H1 (cell line): Measurements from ENCODE around the gene NOS1AP. TPM values are rescaled to one million over a fixed set of nuclear protein-coding genes. Genes with fewer than 3 reads are reported as not detected.

Experiments
- CTCF ChIA-PET: fragments of 300-600 bp; sonication (Branson Sonifier 250); formaldehyde crosslinking; loops from one replicate; lab custom pipeline; 2021; ENCODE audit not compliant: partially characterized antibody; lab: Charles Lee
- POLR2A ChIA-PET: fragments of 300-600 bp; sonication (Branson Sonifier 250); formaldehyde crosslinking; loops from one replicate; lab custom pipeline; 2021; ENCODE audit warnings: inconsistent platforms; ENCODE audit not compliant: partially characterized antibody; lab: Charles Lee
- DNase-seq, 2 experiments: peaks; one replicate each; pipeline versions ENCODE4 v3.0.0 to v3.0.0-alpha.2; 2010 to 2022; ENCODE audit warnings: low spot score in 2 of 2, low read depth in 1 of 2, mixed read lengths in 1 of 2
- FAIRE-seq: peaks from 2 replicates; lab custom pipeline; 2011; peaks lifted over from hg19 to GRCh38; lab: Jason Lieb, UNC
- H2AFZ ChIP-seq: 2 replicates; pipeline ENCODE4 v1.8.1; 2012; ENCODE audit warnings: low read length, inconsistent platforms
- H2AK5ac ChIP-seq: 2 replicates; pipeline ENCODE4 v1.6.1; 2013; ENCODE audit warnings: low read depth, low read length
- H2BK120ac ChIP-seq: replicated peaks from 2 replicates; pipeline ENCODE3; 2013; ENCODE audit warnings: low read depth, low read length, inconsistent platforms
- H2BK12ac ChIP-seq: 2 replicates; pipeline ENCODE4 v1.6.1; 2013; ENCODE audit warnings: low read depth, low read length
- H2BK15ac ChIP-seq: 2 replicates; pipeline ENCODE4 v1.6.1; 2013; ENCODE audit warnings: low read length
- H2BK20ac ChIP-seq: 2 replicates; pipeline ENCODE4 v1.6.1; 2013; ENCODE audit warnings: low read length
- H2BK5ac ChIP-seq: 2 replicates; pipeline ENCODE4 v1.6.1; 2013; ENCODE audit warnings: low read depth, low read length
- H3K14ac ChIP-seq: 2 replicates; pipeline ENCODE4 v1.6.1; 2013; ENCODE audit warnings: inconsistent platforms; ENCODE audit not compliant: insufficient read length
- H3K18ac ChIP-seq: 2 replicates; pipeline ENCODE4 v1.6.1; 2013; ENCODE audit warnings: low read length; ENCODE audit errors: extremely low read depth
- H3K23ac ChIP-seq: 2 replicates; pipeline ENCODE4 v1.6.1; 2013; ENCODE audit warnings: inconsistent platforms; ENCODE audit not compliant: insufficient read length
- H3K23me2 ChIP-seq: 2 replicates; pipeline ENCODE4 v1.6.1; 2013; ENCODE audit warnings: low read depth, low read length
- H3K27ac ChIP-seq: 2 replicates; pipeline ENCODE4 v1.6.1; 2011; ENCODE audit warnings: low read depth, low read length, inconsistent platforms
- H3K27me3 ChIP-seq, 4 experiments: replicated peaks in 1 of 4; 1 replicate in 1 of 4; 2 replicates in 3 of 4; pipeline versions ENCODE4 v1.6.1 to v1.8.1; 2011 to 2013; ENCODE audit warnings: low read length in 3 of 4, mild to moderate bottlenecking in 3 of 4, inconsistent platforms in 2 of 4, mixed read lengths in 2 of 4, moderate library complexity in 1 of 4; ENCODE audit not compliant: control insufficient read depth in 3 of 4, insufficient read depth in 3 of 4; ENCODE audit errors: extremely low read depth in 1 of 4
- H3K36me3 ChIP-seq, 4 experiments: 2 replicates each; pipeline versions ENCODE4 v1.6.1 to v1.8.1; 2011 to 2013; ENCODE audit warnings: mild to moderate bottlenecking in 4 of 4, low read length in 3 of 4, moderate library complexity in 2 of 4, control low read depth in 1 of 4, inconsistent platforms in 1 of 4; ENCODE audit not compliant: insufficient read depth in 4 of 4, control insufficient read depth in 2 of 4
- H3K4ac ChIP-seq: replicated peaks from 2 replicates; pipeline ENCODE3; 2013; ENCODE audit warnings: low read length, low read depth, mixed read lengths, inconsistent platforms; ENCODE audit not compliant: insufficient read length
- H3K4me1 ChIP-seq, 4 experiments: replicated peaks in 1 of 4; 1 replicate in 1 of 4; 2 replicates in 3 of 4; pipeline versions ENCODE4 v1.6.1 to v1.8.1; 2011 to 2013; ENCODE audit warnings: low read length in 3 of 4, inconsistent platforms in 2 of 4, mixed read lengths in 1 of 4; ENCODE audit not compliant: insufficient read depth in 4 of 4, control insufficient read depth in 3 of 4
- H3K4me2 ChIP-seq, 2 experiments: 2 replicates each; pipeline versions ENCODE4 v1.6.1 to v1.8.1; 2011 to 2013; ENCODE audit warnings: low read depth in 2 of 2, low read length in 2 of 2, control low read depth in 1 of 2, inconsistent platforms in 1 of 2, mild to moderate bottlenecking in 1 of 2; ENCODE audit not compliant: insufficient read depth in 1 of 2
- H3K4me3 ChIP-seq, 4 experiments: fragments of 200-600, 300-600 bp in 1 of 4; sonication (generic), shearing (Covaris generic), sonication (Bioruptor Twin) in 1 of 4; 2 replicates each; pipeline versions ENCODE4 v1.5.1 to v1.8.1; 2011 to 2016; ENCODE audit warnings: low read length in 4 of 4, low read depth in 3 of 4, control low read depth in 2 of 4, inconsistent platforms in 2 of 4, mild to moderate bottlenecking in 2 of 4, mixed read lengths in 1 of 4, moderate library complexity in 1 of 4; ENCODE audit not compliant: insufficient read depth in 2 of 4; ENCODE audit errors: extremely low read depth in 1 of 4
- H3K56ac ChIP-seq: replicated peaks from 2 replicates; pipeline ENCODE3; 2013; ENCODE audit warnings: low read depth, mild to moderate bottlenecking, mixed read lengths, low read length, inconsistent platforms; ENCODE audit not compliant: insufficient read length
- H3K79me1 ChIP-seq: 2 replicates; pipeline ENCODE4 v1.6.1; 2013; ENCODE audit warnings: low read depth, low read length, control low read depth
- H3K79me2 ChIP-seq, 2 experiments: 2 replicates each; pipeline versions ENCODE4 v1.6.1 to v1.8.1; 2012 to 2013; ENCODE audit warnings: low read length in 2 of 2, mild to moderate bottlenecking in 2 of 2, inconsistent platforms in 1 of 2; ENCODE audit not compliant: insufficient read depth in 2 of 2, control insufficient read depth in 1 of 2
- H3K9ac ChIP-seq, 4 experiments: replicated peaks in 1 of 4; 1 replicate in 1 of 4; 2 replicates in 3 of 4; pipeline versions ENCODE4 v1.6.1 to v1.8.1; 2011 to 2013; ENCODE audit warnings: low read depth in 3 of 4, low read length in 3 of 4, control low read depth in 2 of 4, mild to moderate bottlenecking in 2 of 4, moderate library complexity in 2 of 4, inconsistent platforms in 1 of 4; ENCODE audit errors: extremely low read depth in 1 of 4
- H3K9me3 ChIP-seq, 2 experiments: 2 replicates each; pipeline versions ENCODE4 v1.6.1 to v1.8.1; 2012 to 2013; ENCODE audit warnings: mild to moderate bottlenecking in 2 of 2, moderate library complexity in 2 of 2, control low read depth in 1 of 2, inconsistent platforms in 1 of 2, low read depth in 1 of 2, low read length in 1 of 2, mixed read lengths in 1 of 2; ENCODE audit not compliant: insufficient read depth in 2 of 2
- H4K20me1 ChIP-seq, 2 experiments: replicated peaks in 1 of 2; 2 replicates each; pipeline versions ENCODE3 to v1.8.1; 2011 to 2013; ENCODE audit warnings: inconsistent platforms in 2 of 2, low read length in 2 of 2, mild to moderate bottlenecking in 1 of 2; ENCODE audit not compliant: insufficient read depth in 2 of 2, control insufficient read depth in 1 of 2
- H4K5ac ChIP-seq: 2 replicates; pipeline ENCODE4 v1.6.1; 2013; ENCODE audit warnings: low read length, low read depth, mixed read lengths, inconsistent platforms; ENCODE audit not compliant: insufficient read length
- H4K8ac ChIP-seq: 2 replicates; pipeline ENCODE4 v1.8.0; 2013; ENCODE audit warnings: mild to moderate bottlenecking, moderate library complexity, low read length, inconsistent platforms; ENCODE audit not compliant: insufficient read depth; ENCODE audit errors: extremely low read depth
- H4K91ac ChIP-seq: replicated peaks from 2 replicates; pipeline ENCODE3; 2013; ENCODE audit warnings: low read length, mixed read lengths, inconsistent platforms; ENCODE audit not compliant: insufficient read length
- BACH1 ChIP-seq: IDR thresholded peaks from 2 replicates; pipeline ENCODE4 v1.6.1; 2012; ENCODE audit warnings: low read length, improper control_type of control experiment
- CHD2 ChIP-seq: IDR thresholded peaks from 2 replicates; pipeline ENCODE4 v1.6.1; 2012; ENCODE audit warnings: low read length, improper control_type of control experiment
- CTBP2 ChIP-seq: IDR thresholded peaks from 2 replicates; pipeline ENCODE4 v1.7.0; 2011; ENCODE audit warnings: borderline replicate concordance, mild to moderate bottlenecking, moderate library complexity, mixed read lengths, low read length; ENCODE audit not compliant: insufficient read depth, insufficient read length
- EZH2 ChIP-seq: fragments of 200-600 bp; sonication (generic); IDR thresholded peaks from 2 replicates; pipeline ENCODE4 v1.7.1; 2012; ENCODE audit warnings: low read depth, mild to moderate bottlenecking, moderate library complexity, low read length, inconsistent platforms; ENCODE audit not compliant: severe bottlenecking
- JUN ChIP-seq: IDR thresholded peaks from 2 replicates; pipeline ENCODE4 v1.6.1; 2011; ENCODE audit warnings: low read depth, mild to moderate bottlenecking, improper control_type of control experiment, low read length
- RFX5 ChIP-seq: IDR thresholded peaks from 2 replicates; pipeline ENCODE4 v1.6.1; 2011; ENCODE audit warnings: low read depth, low read length, improper control_type of control experiment, borderline replicate concordance
- SAP30 ChIP-seq: fragments of 300-600 bp; sonication (generic); IDR thresholded peaks from 2 replicates; pipeline ENCODE4 v1.7.1; 2012; ENCODE audit warnings: low read length, moderate library complexity, mild to moderate bottlenecking, inconsistent platforms; ENCODE audit not compliant: insufficient read depth, insufficient replicate concordance
- SP1 ChIP-seq: IDR thresholded peaks from 2 replicates; pipeline ENCODE4 v1.6.1; 2011; ENCODE audit warnings: low read depth, low read length
- SP2 ChIP-seq: IDR thresholded peaks from 2 replicates; pipeline ENCODE4 v1.6.1; 2012; ENCODE audit warnings: mild to moderate bottlenecking, low read length, inconsistent platforms
- SP4 ChIP-seq: IDR thresholded peaks from 2 replicates; pipeline ENCODE4 v1.6.1; 2012; ENCODE audit warnings: low read length, inconsistent platforms
- TAF7 ChIP-seq: optimal IDR thresholded peaks from 2 replicates; pipeline ENCODE3; 2011; ENCODE audit warnings: low read depth, mild to moderate bottlenecking, inconsistent platforms, low read length, moderate library complexity, borderline replicate concordance
- WGBS, 2 experiments: shearing (Covaris generic) in 1 of 2; methylation state at CpG; one replicate each; pipeline versions ENCODE4 v1.1.6 to v1.1.7; 2013 to 2015; ENCODE audit warnings: low lambda C conversion rate in 2 of 2, mixed read lengths in 2 of 2, inconsistent platforms in 1 of 2, low coverage in 1 of 2, missing lambda C conversion rate in 1 of 2; ENCODE audit not compliant: insufficient replicate concordance in 2 of 2, insufficient coverage in 1 of 2, insufficient read length in 1 of 2; ENCODE audit errors: extremely low coverage in 1 of 2, missing lambda C conversion rate in 1 of 2; 5-methylcytosine and 5-hydroxymethylcytosine counted together
- polyA plus RNA-seq, 7 experiments: library from polyadenylated mRNA; depleted of rRNA in 3 of 7; stranded (reverse) in 5 of 7; unstranded in 2 of 7; fragments of >200 nt in 5 of 7; fragments of 200-250 nt in 2 of 7; gene quantifications; 1 replicate in 5 of 7; 2 replicates in 1 of 7; 4 replicates in 1 of 7; pipeline versions ENCODE4 v1.2.1 to v1.2.3, GENCODE V29; 2011 to 2013; ENCODE audit warnings: missing spikeins in 2 of 7, mixed read lengths in 2 of 7
- total RNA-seq: library from RNA; stranded (reverse); fragmentation: NEBNext Ultra II Directional; extraction: Animal tissue kit (Norgen Biotek cat#: 25700); gene quantifications from 2 replicates; pipeline ENCODE4 v1.2.1, GENCODE V29; 2021
- TF ChIP-seq, protein P1 (sequence below): IDR thresholded peaks from 2 replicates; pipeline ENCODE4 v1.6.1; 2012; ENCODE audit warnings: inconsistent platforms

The NOS1AP gene
- total and polyA plus RNA-seq, 2 of the 8 experiments (the other 6 are each of a cell fraction or from before 2014, with no cell fraction given): 2.4 to 12.1 TPM

GRCh38 chr1:162316187-162316586, 246.7 kb downstream of the NOS1AP start:
- no peak overlapping the region for H3K9ac ChIP-seq
- H4K5ac ChIP-seq: no peak overlapping the region
- H3K4ac ChIP-seq: no peak overlapping the region
- no peak overlapping the region for H3K56ac ChIP-seq
- no peak overlapping the region for H3K23ac ChIP-seq
- no peaks in the 10 kb centered on the region for H3K23me2 ChIP-seq
- no peak overlapping the region for H2BK120ac ChIP-seq
- H3K9me3 ChIP-seq: no peaks in the 10 kb centered on the region
- no peak overlapping the region for H2BK5ac ChIP-seq
- CTCF ChIA-PET: no interaction called here
- H3K27me3 ChIP-seq: no peaks in the 10 kb centered on the region
- DNase-seq: no peak
- H3K36me3 ChIP-seq: no peaks in the 10 kb centered on the region
- H2BK12ac ChIP-seq: no peak overlapping the region
- no peak for FAIRE-seq
- no peak overlapping the region for H3K4me2 ChIP-seq
- no peak overlapping the region for H4K91ac ChIP-seq
- H2AFZ ChIP-seq: no peak overlapping the region
- no peaks in the 10 kb centered on the region for H3K79me2 ChIP-seq
- no peak overlapping the region for H3K18ac ChIP-seq
- H2AK5ac ChIP-seq: no peak overlapping the region
- H3K27ac ChIP-seq: no peak overlapping the region
- H3K4me1 ChIP-seq: no peaks in the 10 kb centered on the region
- H4K8ac ChIP-seq: no peak overlapping the region
- no peaks in the 10 kb centered on the region for H3K79me1 ChIP-seq
- no peaks in the 10 kb centered on the region for H4K20me1 ChIP-seq
- H2BK20ac ChIP-seq: no peak overlapping the region
- no peak overlapping the region for H3K14ac ChIP-seq
- no peak for TF ChIP-seq SP2
- TF ChIP-seq CHD2: no peak
- TF ChIP-seq SP1: no peak
- no peak for TF ChIP-seq SP4
- no peak for TF ChIP-seq BACH1
- TF ChIP-seq JUN: no peak
- TF ChIP-seq EZH2: no peak
- TF ChIP-seq, protein P1, sequence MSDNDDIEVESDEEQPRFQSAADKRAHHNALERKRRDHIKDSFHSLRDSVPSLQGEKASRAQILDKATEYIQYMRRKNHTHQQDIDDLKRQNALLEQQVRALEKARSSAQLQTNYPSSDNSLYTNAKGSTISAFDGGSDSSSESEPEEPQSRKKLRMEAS: no peak
- no peak for TF ChIP-seq CTBP2
- TF ChIP-seq SAP30: no peak
- TF ChIP-seq TAF7: no peak
- TF ChIP-seq RFX5: no peak
- POLR2A ChIA-PET: no interaction called here
- no peak overlapping the region for H3K4me3 ChIP-seq
- no peak overlapping the region for H2BK15ac ChIP-seq
- WGBS, 2 experiments: 99% methylated on average over 4 of the region's 4 CpGs; no CpG with 5 or more reads in 1 of the 2 experiments
